Limb (tissue), 2 donors: ENCODE results near the gene BUB1.
A peak's percentile ranks its signal among the peaks of the same experiment; 100 is the strongest.
"Not testable (repeated sequence)": the region's sequence is repeated elsewhere in the genome, so short reads cannot be mapped to it uniquely, and the experiment has no call there.

Experiments used
- DNase-seq, 2 donors: peaks; one replicate each; pipeline ENCODE4 v3.0.0-alpha.2; 2016; ENCODE audit errors: extremely low spot score in 2 of 2

Gene BUB1

GRCh38 chr2:110659248-110659647, 18.6 kb downstream of the BUB1 start:
- no peak for DNase-seq

- DNase-seq, result no peak
These were observed 20.0 kb downstream of the BUB1 start for GRCh38 chr2:110657724-110658305.

- no peak for DNase-seq
These were observed 22.2 kb downstream of the BUB1 start for GRCh38 chr2:110655701-110656100.

- DNase-seq, result no peak
These were observed 24.0 kb downstream of the BUB1 start for GRCh38 chr2:110653861-110654260.

- no peak for DNase-seq
These were observed 27.5 kb downstream of the BUB1 start for GRCh38 chr2:110650346-110650745.

GRCh38 chr2:110647777-110648176, 30.1 kb downstream of the BUB1 start:
- no peak for DNase-seq

- DNase-seq, result no peak
These were observed 32.2 kb downstream of the BUB1 start for GRCh38 chr2:110645616-110646015.

GRCh38 chr2:110644357-110644756, 33.5 kb downstream of the BUB1 start:
- DNase-seq, result no peak

GRCh38 chr2:110642360-110642759, 35.5 kb downstream of the BUB1 start:
- DNase-seq, result no peak

GRCh38 chr2:110639972-110640371, 37.9 kb downstream of the BUB1 start:
- no peak for DNase-seq

GRCh38 chr2:110638952-110639695, 38.7 kb downstream of the BUB1 start:
- DNase-seq, result no peak

GRCh38 chr2:110638004-110638403, 39.9 kb downstream of the BUB1 start:
- no peak for DNase-seq

GRCh38 chr2:110637093-110637492, 40.8 kb downstream of the BUB1 start:
- DNase-seq, result no peak

GRCh38 chr2:110635949-110636628, 41.8 kb downstream of the BUB1 start:
- not testable (repeated sequence) for DNase-seq

- DNase-seq, result not testable (repeated sequence)
These were observed 50.5 kb downstream of the BUB1 start for GRCh38 chr2:110627348-110627747.

GRCh38 chr2:110619326-110619939, 58.4 kb downstream of the BUB1 start:
- not testable (repeated sequence) for DNase-seq

GRCh38 chr2:110613927-110614326, 63.9 kb downstream of the BUB1 start:
- not testable (repeated sequence) for DNase-seq

GRCh38 chr2:110610613-110611250, 67.1 kb downstream of the BUB1 start:
- DNase-seq, result peak in 1 of 2 donors; percentile 34

GRCh38 chr2:110609843-110610612, 67.8 kb downstream of the BUB1 start:
- DNase-seq, result not testable (repeated sequence)

GRCh38 chr2:110608788-110609502, 68.9 kb downstream of the BUB1 start:
- not testable (repeated sequence) for DNase-seq
